HEK293T (cell line): Measurements from ENCODE around the gene CAMK1.

Experiments
- CTCF ChIA-PET: fragments of 350-600 bp; formaldehyde crosslinking; extraction: SDS; loops from one replicate; lab custom pipeline; 2021; ENCODE audit warnings: antibody characterized with exemption, inconsistent platforms; lab: Yijun Ruan, JAX
- POLR2A ChIA-PET: fragments of 350-600 bp; formaldehyde crosslinking; extraction: SDS; loops from one replicate; lab custom pipeline; 2020; ENCODE audit warnings: antibody characterized with exemption, inconsistent platforms; lab: Yijun Ruan, JAX
- DNase-seq: peaks from one replicate; pipeline ENCODE4 v3.0.0; 2012; ENCODE audit warnings: mixed read lengths; ENCODE audit errors: extremely low spot score
- ARNT ChIP-seq: fragments of 450-650 bp; IDR thresholded peaks from 2 replicates; pipeline ENCODE4 v1.6.1; 2017; ENCODE audit warnings: mild to moderate bottlenecking
- BHLHE40 ChIP-seq: fragments of 450-650 bp; IDR thresholded peaks from 2 replicates; pipeline ENCODE4 v1.6.1; 2016; ENCODE audit warnings: mild to moderate bottlenecking, moderate library complexity, borderline replicate concordance
- CTBP1 ChIP-seq: fragments of 450-650 bp; IDR thresholded peaks from 2 replicates; pipeline ENCODE4 v1.6.1; 2016; ENCODE audit warnings: borderline replicate concordance
- ELF4 ChIP-seq: fragments of 450-650 bp; IDR thresholded peaks from 2 replicates; pipeline ENCODE4 v1.6.1; 2017; ENCODE audit warnings: antibody characterized with exemption
- FOXA1 ChIP-seq: fragments of 450-650 bp; IDR thresholded peaks from 2 replicates; pipeline ENCODE4 v1.6.1; 2016; ENCODE audit warnings: mild to moderate bottlenecking
- FOXK2 ChIP-seq: fragments of 450-650 bp; IDR thresholded peaks from 2 replicates; pipeline ENCODE4 v1.6.1; 2016; ENCODE audit warnings: mild to moderate bottlenecking
- FOXM1 ChIP-seq: fragments of 450-650 bp; IDR thresholded peaks from 2 replicates; pipeline ENCODE4 v1.6.1; 2017; ENCODE audit warnings: mild to moderate bottlenecking, borderline replicate concordance
- HDGF ChIP-seq: fragments of 450-650 bp; IDR thresholded peaks from 2 replicates; pipeline ENCODE4 v1.6.1; 2017; ENCODE audit warnings: antibody characterized with exemption, borderline replicate concordance
- L3MBTL2 ChIP-seq: fragments of 450-650 bp; conservative IDR thresholded peaks from 2 replicates; pipeline ENCODE4 v1.6.1; 2016; ENCODE audit warnings: mild to moderate bottlenecking
- LEF1 ChIP-seq: fragments of 450-650 bp; IDR thresholded peaks from 2 replicates; pipeline ENCODE4 v1.6.1; 2017; ENCODE audit warnings: mild to moderate bottlenecking, borderline replicate concordance
- NFRKB ChIP-seq: fragments of 450-650 bp; IDR thresholded peaks from 2 replicates; pipeline ENCODE4 v1.6.1; 2016; ENCODE audit warnings: mild to moderate bottlenecking, moderate library complexity
- SP1 ChIP-seq: fragments of 450-650 bp; IDR thresholded peaks from 2 replicates; pipeline ENCODE4 v1.6.1; 2017
- SUZ12 ChIP-seq: fragments of 450-650 bp; IDR thresholded peaks from 2 replicates; pipeline ENCODE4 v1.6.1; 2016; ENCODE audit warnings: mild to moderate bottlenecking
- TARDBP ChIP-seq: fragments of 450-650 bp; IDR thresholded peaks from 2 replicates; pipeline ENCODE4 v1.6.1; 2016
- ZNF384 ChIP-seq: fragments of 450-650 bp; IDR thresholded peaks from 2 replicates; pipeline ENCODE4 v1.6.1; 2016
- TF ChIP-seq, protein P1 (sequence below): fragments of 450-650 bp; IDR thresholded peaks from 2 replicates; pipeline ENCODE4 v1.6.1; 2016

Gene CAMK1

DNA sequence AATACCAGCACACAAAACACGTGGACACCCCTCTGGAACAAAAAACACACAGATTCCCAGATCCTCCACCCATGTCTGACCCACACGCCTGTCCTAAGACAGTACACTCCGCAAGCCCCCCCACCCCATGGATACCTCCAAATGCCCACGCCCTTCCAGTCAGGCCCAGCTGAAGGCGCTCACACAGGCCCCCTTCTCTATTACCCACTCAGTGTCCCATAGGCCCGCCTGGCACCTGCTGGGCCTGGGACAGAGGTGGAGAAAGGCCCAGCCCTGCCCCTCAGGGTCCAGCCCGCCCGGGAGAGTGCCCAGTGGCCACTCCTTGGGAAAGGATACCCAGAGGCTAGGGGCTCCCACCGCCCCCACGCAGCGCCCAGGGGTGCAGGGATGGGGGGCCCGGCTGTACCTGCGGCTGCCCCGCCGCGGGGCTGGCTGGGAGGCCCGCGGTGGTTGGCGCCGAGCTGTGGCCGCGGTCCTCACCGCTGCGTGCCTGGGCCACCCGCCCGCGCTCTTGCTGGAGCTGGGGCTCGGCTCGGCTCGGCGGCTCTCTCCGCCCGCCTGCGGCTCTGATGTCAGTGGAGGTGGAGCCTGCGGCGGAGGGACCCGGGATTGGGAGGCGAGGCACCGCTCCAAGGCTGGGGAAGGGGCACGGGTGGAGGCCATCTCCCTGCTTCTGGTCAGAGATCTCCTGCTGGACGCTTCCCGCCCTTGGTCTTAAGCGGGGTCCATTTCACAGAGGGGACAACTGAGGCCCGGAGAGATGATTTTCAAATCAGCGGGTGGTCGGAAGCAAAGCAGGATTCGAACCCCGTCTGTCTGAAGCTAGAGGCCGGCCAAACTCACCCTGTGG, at the start of gene CAMK1:
CAMK1 (minus strand) TSS at position 522 of the 850 bp plus-strand sequence. CDS start 2,198 bp downstream, outside the sequence.
- DNase-seq = peak; percentile 88
- ChIA-PET CTCF (no interaction called here), POLR2A (interaction anchor here (0.6 to 2.3 kb wide), 10 partner anchors 9 to 260 kb away, joined by 3 to 10 read pairs (median 4); partner anchors contain the start of genes ARPC4, BRPF1 and TADA3)
- TF ChIP-seq HDGF (no peak), BHLHE40 (no peak), SUZ12 (no peak), ZNF384 (no peak), FOXM1 (no peak), SP1 (no peak), LEF1 (no peak), CTBP1 (no peak), TARDBP (no peak), NFRKB (no peak), L3MBTL2 (no peak), FOXA1 (no peak)
- TF ChIP-seq, protein P1, sequence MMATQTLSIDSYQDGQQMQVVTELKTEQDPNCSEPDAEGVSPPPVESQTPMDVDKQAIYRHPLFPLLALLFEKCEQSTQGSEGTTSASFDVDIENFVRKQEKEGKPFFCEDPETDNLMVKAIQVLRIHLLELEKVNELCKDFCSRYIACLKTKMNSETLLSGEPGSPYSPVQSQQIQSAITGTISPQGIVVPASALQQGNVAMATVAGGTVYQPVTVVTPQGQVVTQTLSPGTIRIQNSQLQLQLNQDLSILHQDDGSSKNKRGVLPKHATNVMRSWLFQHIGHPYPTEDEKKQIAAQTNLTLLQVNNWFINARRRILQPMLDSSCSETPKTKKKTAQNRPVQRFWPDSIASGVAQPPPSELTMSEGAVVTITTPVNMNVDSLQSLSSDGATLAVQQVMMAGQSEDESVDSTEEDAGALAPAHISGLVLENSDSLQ = no peak

DNA sequence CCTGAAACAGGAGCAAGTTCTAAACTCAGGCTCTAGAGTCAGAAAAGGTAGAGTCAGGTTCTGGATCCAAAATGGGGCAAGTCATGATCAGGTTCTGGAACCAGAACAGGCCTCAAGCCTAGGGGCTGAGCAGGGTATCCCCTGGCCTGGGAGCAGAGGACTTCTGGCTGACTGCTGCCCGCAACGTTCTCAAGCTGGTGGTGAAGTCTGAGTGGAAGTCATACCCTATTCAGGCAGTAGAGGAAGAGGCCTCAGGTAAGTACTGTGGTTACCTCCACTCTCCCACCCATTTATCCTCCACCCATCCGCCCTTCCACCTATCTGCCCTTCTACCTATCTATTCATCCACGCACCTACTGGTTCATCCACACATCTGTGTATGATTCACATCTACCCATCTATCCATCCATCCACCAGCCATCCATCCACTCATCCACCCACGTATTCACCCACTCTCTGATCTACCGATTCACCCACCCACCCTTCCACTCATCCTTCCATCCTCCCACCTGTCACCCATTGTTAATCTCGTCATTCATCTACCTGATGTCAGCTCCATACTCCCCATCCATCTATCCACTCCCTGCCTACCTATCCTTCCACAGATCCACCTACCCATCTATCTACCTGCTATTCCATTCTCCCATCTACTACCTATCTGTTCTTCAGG, 49.1 kb upstream of the CAMK1 start:
- no peak for DNase-seq
- ChIA-PET POLR2A (no interaction called here), CTCF (no interaction called here)
- TF ChIP-seq CTBP1 (no peak), ZNF384 (no peak), HDGF (no peak), FOXK2 (no peak), ARNT (no peak), SUZ12 (no peak), TARDBP (no peak), SP1 (no peak), L3MBTL2 (no peak), BHLHE40 (no peak)
- TF ChIP-seq, protein P1 = no peak

DNA sequence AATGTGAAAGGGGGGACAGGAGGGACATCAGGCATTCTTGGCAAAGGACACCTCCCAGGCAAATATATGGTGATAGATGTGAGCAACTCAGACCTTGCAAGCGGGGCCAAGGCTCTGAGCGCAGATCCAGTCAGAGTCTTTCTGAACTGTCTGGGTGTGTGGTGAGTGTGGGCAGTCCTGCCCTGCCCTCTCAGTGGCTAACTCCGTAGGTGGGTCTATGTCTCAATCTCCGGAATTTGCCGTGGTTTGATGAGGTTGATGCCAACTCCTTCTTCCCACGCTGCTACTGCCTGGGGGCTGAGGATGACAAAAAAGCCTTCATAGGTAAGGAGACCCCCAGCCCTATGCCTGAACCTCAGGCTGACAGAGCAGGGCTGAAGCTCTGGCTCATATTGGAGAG, 47.7 kb upstream of the CAMK1 start:
- DNase-seq = no peak
- TF ChIP-seq ARNT (no peak), FOXM1 (no peak), L3MBTL2 (no peak), FOXA1 (no peak), HDGF (no peak), ZNF384 (no peak), FOXK2 (no peak), NFRKB (no peak), LEF1 (no peak), ELF4 (no peak)
- TF ChIP-seq, protein P1 = no peak
- ChIA-PET CTCF (no interaction called here), POLR2A (no interaction called here)

DNA sequence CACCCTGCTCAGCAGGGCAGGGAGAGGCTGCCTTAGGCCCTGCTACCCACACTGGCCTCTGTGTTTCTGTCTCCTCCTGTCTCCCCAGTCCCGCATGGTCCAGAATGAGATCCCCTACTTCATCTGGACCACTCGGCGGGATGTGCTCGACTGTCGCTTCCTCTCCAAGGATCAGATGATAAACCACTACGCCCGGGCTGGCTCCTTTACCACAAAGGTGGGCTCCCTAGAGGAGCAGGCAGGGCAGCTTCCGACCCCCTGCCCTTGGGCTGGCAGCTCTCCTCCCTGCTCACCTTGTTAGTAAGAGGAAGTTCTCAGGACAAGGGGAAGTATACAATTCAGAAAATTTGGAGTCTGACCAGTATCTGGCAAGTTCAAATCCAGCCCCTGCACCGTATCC, 46.2 kb upstream of the CAMK1 start:
- TF ChIP-seq TARDBP = no peak
- TF ChIP-seq ZNF384 = no peak
- TF ChIP-seq BHLHE40 = no peak
- no peak for TF ChIP-seq FOXA1
- TF ChIP-seq LEF1 = no peak
- POLR2A ChIA-PET = interaction anchor here (1.4 kb wide), 1 partner anchor 22 kb away, joined by 3 read pairs; no protein-coding TSS in a partner anchor
- no peak for DNase-seq
- CTCF ChIA-PET = interaction anchor here (0.5 kb wide), 1 partner anchor 30 kb away, joined by 3 read pairs; no protein-coding TSS in a partner anchor

DNA sequence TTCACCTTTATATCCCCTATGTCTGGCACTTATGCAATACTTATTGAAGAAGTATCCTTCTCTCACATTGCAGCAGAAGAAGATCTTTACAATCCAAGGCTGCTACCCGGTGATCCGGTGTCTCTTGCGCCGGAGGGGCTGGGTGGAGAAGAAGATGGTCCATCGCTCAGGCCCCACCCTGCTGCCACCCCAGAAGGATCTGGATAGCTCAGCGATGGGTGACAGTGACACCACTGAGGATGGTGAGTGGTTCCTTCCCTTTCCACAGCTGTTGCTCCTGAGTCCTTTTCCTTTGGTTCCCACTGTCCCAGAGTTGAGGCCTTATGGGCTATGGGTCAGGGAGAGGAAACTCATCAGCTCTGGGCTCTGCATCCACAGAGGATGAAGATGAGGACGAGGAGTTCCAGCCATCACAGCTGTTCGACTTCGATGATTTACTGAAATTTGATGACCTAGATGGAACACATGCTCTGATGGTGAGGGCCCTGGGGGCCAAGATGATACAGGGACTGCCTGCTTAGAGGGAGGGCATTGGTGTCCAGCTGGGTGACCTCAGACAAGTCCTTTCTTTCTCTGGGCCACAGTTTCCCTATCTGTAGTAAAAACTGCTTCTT, 43.2 kb upstream of the CAMK1 start:
- TF ChIP-seq SP1 (no peak), ELF4 (no peak)
- CTCF ChIA-PET = no interaction called here
- POLR2A ChIA-PET = no interaction called here
- no peak for DNase-seq

DNA sequence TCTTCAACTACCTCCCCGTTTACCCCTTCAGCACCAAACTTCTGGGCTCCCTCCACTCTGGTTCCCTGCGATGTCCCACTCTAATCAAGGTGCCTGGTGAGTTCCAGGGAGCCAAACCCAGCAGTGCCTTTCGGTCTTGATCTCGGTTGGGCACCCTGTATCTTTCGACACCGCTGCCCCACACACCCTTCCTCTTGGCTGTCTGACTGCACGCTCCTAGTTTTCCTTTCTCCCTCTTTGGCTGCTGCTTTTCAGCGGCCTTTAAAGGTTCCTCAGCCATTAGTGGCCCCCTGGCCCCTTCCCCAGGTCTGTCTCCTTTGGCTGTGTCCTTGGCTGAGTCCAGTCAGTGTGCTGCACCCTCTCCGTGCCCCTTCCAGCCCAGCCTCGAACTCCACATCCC, 41.1 kb upstream of the CAMK1 start:
- no peak for TF ChIP-seq FOXA1
- TF ChIP-seq ZNF384 = no peak
- no peak for TF ChIP-seq HDGF
- no peak for TF ChIP-seq SP1
- TF ChIP-seq ELF4 = no peak
- TF ChIP-seq, protein P1 = no peak
- no peak for TF ChIP-seq LEF1
- TF ChIP-seq L3MBTL2 = no peak
- TF ChIP-seq BHLHE40 = no peak
- no peak for TF ChIP-seq SUZ12
- TF ChIP-seq CTBP1 = no peak
- no peak for TF ChIP-seq FOXM1
- TF ChIP-seq FOXK2 = no peak
- no peak for TF ChIP-seq ARNT
- ChIA-PET POLR2A (no interaction called here), CTCF (no interaction called here)

More for the DNA sequence above, 41.1 kb upstream of the CAMK1 start:
- no peak for DNase-seq
